GM23338 (cell line): ENCODE results near the gene GGT5.

Experiments
- CTCF ChIP-seq, 2 experiments: fragments of 200-600 bp in 1 of 2; sonication (generic) in 1 of 2; conservative IDR thresholded peaks; 2 replicates each; pipeline versions ENCODE4 v1.5.1 to v1.6.1; 2016 to 2017; ENCODE audit warnings: antibody characterized with exemption in 2 of 2, low read depth in 2 of 2, mild to moderate bottlenecking in 2 of 2, moderate library complexity in 1 of 2
- EZH2 ChIP-seq: fragments of 200-600 bp; sonication (generic); IDR thresholded peaks from one replicate; pipeline ENCODE4 v1.8.0; 2017; ENCODE audit warnings: antibody characterized with exemption, mild to moderate bottlenecking, low read depth; ENCODE audit not compliant: unreplicated experiment
- EZH2phosphoT487 ChIP-seq: fragments of 200-600 bp; sonication (generic); IDR thresholded peaks from one replicate; pipeline ENCODE4 v1.8.1; 2018; ENCODE audit warnings: antibody characterized with exemption; ENCODE audit not compliant: unreplicated experiment
- JUNB ChIP-seq: IDR thresholded peaks from one replicate; pipeline ENCODE4 v1.6.1; 2016; ENCODE audit warnings: antibody characterized with exemption; ENCODE audit not compliant: unreplicated experiment
- NANOG ChIP-seq: IDR thresholded peaks from 2 replicates; pipeline ENCODE4 v1.6.1; 2016; ENCODE audit warnings: antibody characterized with exemption, borderline replicate concordance
- POLR2AphosphoS5 ChIP-seq: IDR thresholded peaks from 2 replicates; pipeline ENCODE4 v1.6.1; 2016; ENCODE audit warnings: antibody characterized with exemption, low read depth
- REST ChIP-seq: IDR thresholded peaks from one replicate; pipeline ENCODE4 v1.6.1; 2018; ENCODE audit warnings: antibody characterized with exemption; ENCODE audit not compliant: unreplicated experiment
- STAT1 ChIP-seq: IDR thresholded peaks from one replicate; pipeline ENCODE4 v1.6.1; 2016; ENCODE audit warnings: antibody characterized with exemption; ENCODE audit not compliant: unreplicated experiment
- ZNF462 ChIP-seq: fragments of 250-450 bp; sonication (Bioruptor Pico); IDR thresholded peaks from 2 replicates; pipeline ENCODE4 v1.5.0; 2020; ENCODE audit warnings: mild to moderate bottlenecking, moderate library complexity

DNA sequence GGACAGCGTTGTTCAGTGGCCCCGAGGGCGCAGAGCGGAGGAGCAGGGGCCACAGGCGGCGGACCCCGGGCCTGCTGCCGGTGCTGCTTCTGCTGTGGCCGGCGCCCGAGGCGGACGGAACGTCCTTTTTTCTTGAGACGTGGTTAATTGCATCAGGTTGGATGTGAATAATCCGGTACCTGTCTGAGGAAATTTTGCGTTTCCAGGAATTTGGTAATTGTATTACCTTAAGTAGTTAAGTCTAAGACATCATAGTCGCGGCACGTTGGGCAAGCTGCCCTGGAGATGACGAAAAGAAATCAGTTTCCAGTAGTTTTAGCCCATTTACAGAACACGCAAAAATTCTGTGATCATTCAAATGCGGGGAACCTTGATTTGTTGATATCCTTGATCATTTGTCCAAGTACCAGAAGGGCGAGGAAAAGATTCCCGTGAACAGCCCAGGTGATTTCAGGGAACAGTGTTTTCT, 26.5 kb upstream of the GGT5 start:
- TF ChIP-seq CTCF (conservative IDR thresholded peaks at IDR 0.05; ENCODE audit: low read depth in 2 of 2) (no peak), EZH2 (no peak), REST (no peak), ZNF462 (no peak), EZH2phosphoT487 (no peak), JUNB (no peak), POLR2AphosphoS5 (no peak), NANOG (no peak), STAT1 (no peak)
